Measurements from ENCODE around the gene ARL1. TPM values are rescaled to one million over a fixed set of nuclear protein-coding genes. Genes with fewer than 3 reads are reported as not detected.

Gene ARL1
- total and polyA plus RNA-seq, 10 of the 15 experiments (the other 5 are each of a cell fraction or from before 2014, with no cell fraction given): 28.5 to 95.0 (median 65.7) TPM

- Histone ChIP-seq H3K4me1 (ENCODE audit: control insufficient read depth, insufficient read depth, low read length) (no peaks in the 10 kb centered on the region), H2AFZ (ENCODE audit: control insufficient read depth, low read depth, low read length) (no peak overlapping the region), H3K27me3 (replicated peaks in 1 of 2; ENCODE audit: control insufficient read depth in 2 of 2, insufficient read depth in 2 of 2, low read length in 1 of 2) (no peaks in the 10 kb centered on the region), H3K36me3 (ENCODE audit: control insufficient read depth in 2 of 2, insufficient read depth in 2 of 2, low read length in 1 of 2) (no peaks in the 10 kb centered on the region), H3K4me3 (no peak overlapping the region), H3K4me2 (ENCODE audit: control insufficient read depth, insufficient read depth) (no peak overlapping the region), H3K9ac (ENCODE audit: control insufficient read depth, insufficient read depth, low read length) (no peak overlapping the region), H3K9me3 (replicated peaks; ENCODE audit: control insufficient read depth, insufficient read depth, low read length) (no peaks in the 10 kb centered on the region; the same call in 2 of the 3 replicates), H3K79me2 (ENCODE audit: control insufficient read depth, insufficient read depth, low read length) (no peaks in the 10 kb centered on the region), H3K27ac (ENCODE audit: control insufficient read depth, insufficient read depth) (no peak overlapping the region), H4K20me1 (ENCODE audit: control insufficient read depth, insufficient read depth) (no peaks in the 10 kb centered on the region)
- no TSS peak for BruUV-seq (replicated peaks)
- ATAC-seq: no peak
- 18% methylated on average over 4 of the region's 4 CpGs for WGBS (ENCODE audit: insufficient coverage, insufficient replicate concordance, low lambda C conversion rate, missing lambda C conversion rate)
- POLR2A ChIA-PET: no interaction called here
- TF ChIP-seq SIN3A (IDR thresholded peaks at IDR 0.05; ENCODE audit: low read depth, low read length) (no peak), MEF2A (IDR thresholded peaks at IDR 0.05; ENCODE audit: insufficient read depth, low read depth, low read length) (no peak), HCFC1 (IDR thresholded peaks at IDR 0.05; ENCODE audit: low read length) (no peak), NR2F1 (conservative IDR thresholded peaks at IDR 0.05) (no peak), CTCF (IDR thresholded peaks at IDR 0.05 in 2 of 3, conservative IDR thresholded peaks at IDR 0.05 in 1 of 3; ENCODE audit: control insufficient read depth in 2 of 3, extremely low read depth in 1 of 3, insufficient read depth in 1 of 3, low read depth in 3 of 3, low read length in 3 of 3) (no peak), CHD4 (IDR thresholded peaks at IDR 0.05) (no peak), GATAD2B (conservative IDR thresholded peaks at IDR 0.05; ENCODE audit: low read depth) (no peak), RELA (IDR thresholded peaks at IDR 0.05; ENCODE audit: borderline replicate concordance, partially characterized antibody) (no peak), EED (IDR thresholded peaks at IDR 0.05; ENCODE audit: low read depth) (no peak), MLLT1 (IDR thresholded peaks at IDR 0.05) (no peak), BACH1 (IDR thresholded peaks at IDR 0.05; ENCODE audit: borderline replicate concordance) (no peak)
- in situ Hi-C loops (cut with MboI): no loop called here
- FAIRE-seq: no peak
- no peak for DNase-seq (ENCODE audit: low read depth, low spot score)
- intact Hi-C loops (cut with micrococcal nuclease; ENCODE audit: unreplicated experiment): no loop called here
- SMC1A ChIA-PET (ENCODE audit: uncharacterized antibody, unreplicated experiment): interaction anchor here (0.7 kb wide), 1 partner anchor 234 kb away, joined by 3 read pairs; no protein-coding TSS in a partner anchor
- CTCF ChIA-PET: no interaction called here
- RAD21 ChIA-PET (ENCODE audit: unreplicated experiment): no interaction called here
These were observed 48.1 kb upstream of the ARL1 start for GRCh38 chr12:101455685-101456084.

Measured in GM12878 (cell line).